ENCODE data around the gene MPZL1.

Gene MPZL1

DNA sequence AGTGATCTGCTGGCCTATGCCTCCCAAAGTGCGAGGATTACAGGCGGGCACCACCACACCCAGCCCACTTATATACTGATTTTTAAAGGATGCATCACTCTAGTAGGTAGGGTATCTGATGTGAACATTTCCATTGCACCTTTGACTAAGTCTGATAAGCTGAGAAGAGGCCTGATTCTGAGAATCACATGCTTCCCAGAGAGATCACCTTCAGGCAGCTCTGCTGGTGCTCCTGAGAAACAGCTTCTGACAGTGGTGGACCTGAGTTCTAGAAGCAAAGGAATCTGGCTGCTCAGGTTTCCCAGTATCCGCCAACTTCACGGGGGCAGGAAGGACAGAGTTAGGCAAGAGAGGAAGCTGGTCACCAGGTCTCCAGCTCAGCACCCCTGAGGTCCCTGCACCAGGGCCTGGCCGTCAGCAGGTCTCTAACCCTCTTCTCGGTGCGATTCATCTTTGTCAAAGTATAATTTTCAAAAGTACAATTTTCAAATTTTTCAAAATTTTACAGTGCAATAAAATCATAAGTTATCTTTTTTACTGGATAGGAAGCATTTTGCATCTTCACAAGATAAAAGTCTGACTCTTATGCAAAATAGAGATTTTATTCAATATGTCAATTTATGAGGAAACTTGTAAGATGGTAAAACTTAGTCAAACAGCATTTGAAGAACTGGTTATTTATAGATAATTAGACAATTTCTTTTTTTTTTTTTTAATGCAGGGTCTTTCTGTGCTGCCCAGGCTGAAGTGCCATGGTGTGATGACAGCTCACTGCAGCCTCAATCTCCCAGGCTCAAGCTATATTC, 25.8 kb upstream of the MPZL1 start:
- no peak for DNase-seq

DNA sequence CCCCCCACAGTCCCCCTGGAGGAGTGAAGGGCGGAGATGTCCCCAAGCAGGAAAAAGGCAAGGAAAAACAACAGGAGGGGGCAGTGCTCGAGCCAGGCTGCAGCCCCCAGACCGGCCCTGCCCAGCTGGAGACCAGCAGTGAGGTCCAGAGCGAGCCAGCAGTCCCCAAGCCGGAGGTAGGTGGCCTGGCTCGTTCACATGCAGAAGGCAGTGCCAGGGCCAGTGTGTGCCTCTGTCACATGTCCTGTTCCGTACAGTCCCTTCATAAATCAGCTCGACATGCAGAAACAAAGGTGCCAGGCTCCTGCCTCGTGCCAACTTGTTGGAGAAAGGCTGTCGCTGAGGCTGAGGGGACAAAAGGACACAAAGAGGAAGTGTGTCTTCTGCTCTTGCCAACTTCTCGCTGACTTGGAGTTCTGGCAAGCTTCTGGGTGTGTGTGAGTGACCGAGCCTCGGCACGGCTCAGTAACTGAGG, 24.1 kb upstream of the MPZL1 start:
- no peak for DNase-seq

DNA sequence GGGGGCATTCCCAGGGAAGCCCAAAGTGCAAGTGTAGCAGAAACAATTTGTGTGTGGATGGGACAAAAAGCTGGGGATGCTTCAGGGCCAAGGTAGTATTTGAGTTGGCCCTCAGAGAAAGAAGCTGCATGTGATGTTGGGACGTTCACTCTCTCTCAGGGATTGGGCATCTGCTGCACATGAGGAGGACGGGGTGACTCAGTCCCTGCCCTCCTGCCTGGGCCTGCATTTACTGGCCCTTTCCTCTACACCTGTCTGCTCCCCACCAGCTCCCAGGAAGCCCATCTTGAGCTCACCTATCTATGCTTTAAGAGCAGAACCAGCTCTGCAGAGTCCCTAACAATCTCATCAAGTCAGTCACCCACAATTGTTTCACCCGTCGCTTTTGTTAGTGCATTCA, 23.5 kb upstream of the MPZL1 start:
- DNase-seq, result no peak

- DNase-seq, result no peak
Observed at GRCh38 chr1:167701510-167701909, 20.3 kb upstream of the MPZL1 start.

DNA sequence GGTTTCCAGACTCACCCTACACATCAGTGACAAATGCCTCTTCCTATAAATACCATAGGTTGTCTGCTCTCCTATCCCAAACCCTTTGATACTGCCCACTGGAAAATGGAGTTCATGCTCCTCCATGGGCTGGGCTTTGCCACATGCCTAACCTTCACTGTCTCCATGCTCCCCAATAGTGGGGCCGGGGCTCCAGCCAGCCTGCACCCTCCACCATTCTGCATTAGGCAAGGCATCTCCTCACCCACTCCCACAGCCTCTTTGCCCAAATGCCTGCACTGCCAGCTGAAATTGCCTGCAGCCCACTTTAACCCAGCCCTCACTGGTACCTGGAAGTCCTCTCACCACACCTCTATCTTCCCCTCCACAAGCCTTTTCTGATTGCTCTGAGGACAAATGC, 18.2 kb upstream of the MPZL1 start:
- no peak for DNase-seq

- no peak for DNase-seq
Observed at GRCh38 chr1:167704715-167705114, 17.1 kb upstream of the MPZL1 start.

DNA sequence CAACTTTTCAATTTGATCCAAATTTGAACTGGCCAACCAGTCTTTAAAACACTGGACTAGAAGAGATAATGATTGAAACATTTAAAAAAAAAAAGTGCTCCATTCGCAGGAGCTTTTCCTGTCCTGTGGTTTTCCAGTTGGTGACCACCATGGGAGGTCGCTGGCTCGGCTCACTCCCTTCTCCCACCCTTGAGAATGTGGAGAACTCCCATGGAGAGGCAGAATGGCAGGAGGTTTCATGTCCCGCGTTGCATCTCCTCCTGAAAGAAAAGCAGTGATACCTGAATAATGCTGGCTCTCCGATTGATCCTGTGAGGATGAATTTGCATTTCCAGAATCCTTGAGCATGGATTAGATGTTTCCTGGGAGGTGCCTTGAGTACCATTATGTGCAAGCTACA, 16.5 kb upstream of the MPZL1 start:
- no peak for DNase-seq

GRCh38 chr1:167706363-167706762, 15.4 kb upstream of the MPZL1 start:
- no peak for DNase-seq

DNA sequence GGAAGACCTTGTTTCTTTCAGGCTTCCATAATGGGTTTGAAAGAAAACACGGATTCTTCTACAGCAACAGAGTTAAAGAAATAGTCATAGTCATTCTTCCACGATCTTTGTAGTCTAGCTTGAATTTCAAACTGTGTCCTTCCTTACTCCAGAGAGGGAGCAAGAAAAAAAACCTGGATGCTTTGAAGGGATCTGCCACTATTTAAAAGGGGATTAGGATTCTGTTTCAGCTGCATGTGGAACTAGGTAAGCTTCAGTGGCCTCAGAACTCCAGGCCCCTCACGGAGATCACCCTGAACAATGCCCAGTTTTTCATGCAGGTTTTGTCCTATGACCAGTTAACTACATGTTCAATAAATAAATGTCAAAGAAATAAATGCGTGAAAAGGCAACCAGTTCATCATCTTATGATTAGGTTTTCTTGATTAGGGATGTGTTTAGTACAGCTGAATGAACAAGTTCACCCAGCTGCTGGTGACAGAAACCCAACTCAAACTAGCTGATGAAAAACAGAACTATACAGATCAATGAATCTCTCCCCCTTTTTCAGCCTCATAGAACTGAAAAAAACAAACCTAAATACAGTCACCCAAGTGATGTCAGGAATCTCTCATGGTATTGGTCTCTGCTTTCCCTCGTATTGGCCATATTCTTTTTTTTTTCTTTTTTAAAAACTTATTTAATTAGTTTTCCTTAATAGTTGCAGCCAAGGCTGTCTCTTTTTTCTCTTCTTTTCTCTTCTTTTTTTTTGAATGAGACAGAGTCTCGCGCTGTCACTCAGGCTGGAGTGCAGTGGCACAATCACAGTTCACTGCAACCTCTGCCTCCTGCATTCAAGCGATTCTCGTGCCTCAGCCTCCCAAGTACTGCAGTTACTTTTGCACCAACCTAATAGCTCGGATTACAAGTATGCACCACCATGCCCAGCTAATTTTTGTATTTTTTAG, 14.6 kb upstream of the MPZL1 start:
- DNase-seq, result no peak

- no peak for DNase-seq
Observed at GRCh38 chr1:167707942-167708341, 13.8 kb upstream of the MPZL1 start.

- no peak for DNase-seq
Observed at GRCh38 chr1:167708940-167709389, 12.8 kb upstream of the MPZL1 start.

GRCh38 chr1:167710836-167711235, 10.9 kb upstream of the MPZL1 start:
- no peak for DNase-seq

DNA sequence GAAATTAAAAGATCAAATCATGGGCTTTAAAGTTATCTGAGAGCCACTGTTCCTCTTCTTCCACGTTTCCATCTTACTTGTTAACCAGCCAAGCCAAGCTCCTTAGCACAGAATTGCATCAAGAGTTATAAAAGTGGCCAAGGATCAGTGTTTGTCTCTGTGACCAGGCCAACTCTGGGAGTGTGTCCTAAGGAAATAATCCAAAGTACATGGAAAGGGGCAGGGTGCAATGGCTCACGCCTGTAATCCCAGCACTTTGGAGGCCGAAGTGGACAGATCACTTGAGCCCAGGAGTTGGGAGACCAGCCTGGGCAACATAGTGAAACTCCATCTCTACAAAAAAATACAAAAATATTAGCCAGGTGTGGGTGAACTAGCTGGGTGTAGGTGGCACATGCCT, 10.0 kb upstream of the MPZL1 start:
- DNase-seq, result no peak

DNA sequence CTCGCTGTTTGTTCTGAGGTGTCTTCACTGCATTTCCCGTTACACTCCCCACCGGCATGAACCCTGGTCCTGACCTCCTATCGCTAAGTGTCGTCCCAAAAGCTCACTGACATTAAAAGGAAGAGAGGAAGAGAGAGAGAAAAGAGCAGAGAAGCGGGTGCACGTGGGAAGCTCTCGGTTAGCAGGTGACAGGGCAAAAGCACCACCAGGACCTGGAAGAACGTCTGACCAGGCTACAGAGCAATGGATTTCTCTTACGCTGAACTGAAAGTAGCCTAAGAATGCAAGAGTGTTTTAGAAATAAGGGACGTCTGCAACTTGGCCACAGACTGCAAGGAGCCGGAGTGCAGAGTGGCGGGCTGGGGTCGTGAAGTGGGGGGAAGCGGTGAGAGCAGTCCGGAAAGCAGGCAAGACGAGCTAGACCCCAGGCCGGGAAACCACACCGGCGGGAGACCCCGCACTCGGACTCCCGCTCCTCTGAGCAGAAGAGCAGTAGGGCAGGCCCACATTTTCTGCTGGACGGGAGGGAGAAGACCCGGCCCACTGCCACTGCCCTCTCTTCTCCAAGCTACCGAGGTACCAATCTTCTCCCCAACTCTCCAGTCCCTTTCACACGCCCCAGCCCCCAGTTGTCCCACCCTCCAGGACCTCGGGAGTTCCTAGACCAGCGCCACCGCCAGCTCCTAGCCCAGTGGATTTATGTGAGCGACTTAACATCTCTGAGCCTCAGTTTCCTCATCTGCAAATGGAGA, 8.3 kb upstream of the MPZL1 start:
- DNase-seq, result no peak

DNA sequence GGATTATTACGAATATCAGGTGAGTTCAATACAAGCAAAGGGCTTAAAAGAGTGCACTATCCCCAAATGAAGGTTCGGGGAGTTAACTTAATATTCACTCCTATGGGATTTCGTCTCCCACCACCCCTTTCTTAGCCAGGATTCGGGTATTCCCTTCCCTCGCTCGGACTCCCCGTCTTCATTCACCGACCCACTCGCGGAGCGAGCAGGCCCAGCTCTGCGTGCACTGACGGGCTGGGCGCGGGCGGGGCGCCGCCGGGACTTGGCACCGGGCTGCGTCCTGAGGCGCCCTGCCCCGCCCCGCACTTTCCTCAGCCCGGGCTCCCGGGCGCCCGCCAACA, 7.7 kb upstream of the MPZL1 start:
- peak; percentile 82 for DNase-seq

GRCh38 chr1:167714439-167715156, 7.2 kb upstream of the MPZL1 start:
- peak; percentile 70 for DNase-seq

DNA sequence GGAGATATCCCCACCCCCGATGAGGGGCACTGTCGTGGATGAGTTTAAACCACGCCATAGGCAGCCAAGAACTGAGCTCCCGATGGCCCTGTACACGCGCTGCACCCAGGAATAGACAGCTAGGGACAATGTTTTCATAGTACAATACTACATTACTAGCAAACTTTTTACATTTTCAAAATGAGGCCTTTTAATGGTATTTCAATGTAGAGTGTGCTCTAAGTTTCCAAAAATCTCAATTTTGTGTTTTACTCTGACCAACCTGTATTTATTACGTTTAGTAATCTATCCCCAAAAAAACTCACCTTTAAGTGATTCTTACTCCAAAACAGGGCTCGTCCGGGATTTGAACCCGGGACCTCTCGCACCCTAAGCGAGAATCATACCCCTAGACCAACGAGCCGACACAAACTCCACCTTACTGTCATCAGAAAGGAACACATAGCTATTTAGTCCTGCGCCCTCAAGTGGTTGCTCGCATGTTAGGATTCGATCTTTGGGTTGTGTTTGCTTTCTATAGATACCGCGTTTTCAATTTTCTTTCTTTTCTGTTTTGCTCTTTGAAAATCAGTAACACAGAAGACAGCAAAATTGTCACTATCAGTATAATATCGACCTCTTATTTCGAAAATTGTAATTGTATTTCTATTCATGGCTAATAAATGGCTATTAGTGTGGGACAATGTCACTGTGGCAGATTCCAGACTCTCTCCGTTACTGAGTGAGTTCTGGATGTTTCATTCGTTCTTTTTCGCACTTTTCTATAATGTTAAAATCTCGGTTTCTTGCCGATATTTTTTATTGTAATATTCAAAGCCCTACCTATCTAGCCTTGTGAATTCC, 6.4 kb upstream of the MPZL1 start:
- peak; percentile 76 for DNase-seq

DNA sequence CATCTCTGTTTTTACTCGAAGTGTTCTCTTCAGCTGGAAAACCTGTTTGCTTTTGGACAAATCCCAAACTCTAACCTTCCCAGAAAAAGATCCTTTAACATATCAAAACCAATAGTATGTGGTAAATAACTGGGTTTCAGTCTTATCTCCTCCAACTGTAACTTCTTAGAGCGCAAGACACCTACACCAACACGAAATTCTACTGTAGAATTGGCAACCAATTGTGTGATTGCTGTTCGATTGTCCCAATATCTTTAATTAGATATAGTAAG, 5.8 kb upstream of the MPZL1 start:
- DNase-seq, result no peak

DNA sequence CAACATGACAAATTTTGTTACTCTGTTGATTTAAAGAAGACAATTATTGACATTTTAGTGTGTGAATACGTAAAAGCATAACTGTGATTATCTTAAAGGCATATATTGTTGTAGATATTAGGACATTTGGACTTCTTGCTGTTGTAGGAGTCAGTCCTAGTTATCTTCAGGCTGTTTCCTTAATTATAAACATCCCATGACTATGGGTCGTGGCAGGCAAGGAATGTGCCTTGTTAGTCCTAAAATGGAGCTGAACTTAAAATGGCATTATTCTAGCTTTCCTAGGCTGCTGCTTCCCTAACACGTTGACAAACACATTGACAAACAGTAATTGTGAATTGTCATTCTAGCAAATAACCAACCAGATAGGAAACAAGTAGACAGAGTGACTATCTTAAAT, 4.4 kb upstream of the MPZL1 start:
- DNase-seq, result no peak

DNA sequence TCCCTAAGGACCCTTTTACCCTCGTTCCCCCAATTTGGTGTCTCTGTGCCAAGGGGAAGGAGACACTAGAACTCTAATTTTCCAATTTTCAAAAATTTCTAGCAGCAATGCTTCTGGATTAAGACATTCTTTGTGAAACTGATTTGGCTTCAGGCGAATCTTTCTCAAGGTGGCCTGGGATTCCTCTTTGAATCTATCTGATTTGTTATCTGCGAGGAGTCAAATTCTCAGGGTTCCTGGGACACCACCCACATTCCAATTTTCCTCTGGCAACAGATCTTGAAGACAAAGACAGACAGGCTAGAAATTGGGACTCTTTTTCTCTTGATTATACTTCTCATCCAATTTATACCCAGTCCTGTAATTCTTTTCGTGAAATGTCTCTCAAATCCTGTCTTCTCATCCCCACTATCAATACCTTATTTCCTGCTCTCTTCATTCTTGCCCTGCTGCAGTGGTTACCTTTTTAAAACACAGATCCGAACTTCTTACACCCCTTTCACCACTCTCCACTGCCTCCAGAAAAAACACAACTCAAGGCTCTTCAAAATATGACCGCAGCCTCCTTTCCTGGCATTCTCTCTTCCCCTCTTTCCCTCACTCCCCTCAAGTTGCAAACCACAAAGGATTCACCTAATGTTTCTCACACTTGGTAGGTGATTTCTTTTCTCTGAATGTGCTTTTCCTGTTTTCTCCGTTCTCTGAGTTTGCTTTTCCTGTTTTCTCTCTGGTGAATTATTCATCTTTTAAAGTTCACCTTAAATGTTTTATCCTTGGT, 2.7 kb upstream of the MPZL1 start:
- DNase-seq, result no peak
